ENCODE data around the gene CD209. TPM values are rescaled to one million over a fixed set of nuclear protein-coding genes. Genes with fewer than 3 reads are reported as not detected.

Gene CD209
- total RNA-seq, 1 experiment from 2014 or later, result not detected

GRCh38 chr19:7787141-7787540, 39.8 kb upstream of the CD209 start:
- Histone ChIP-seq H3K9me3 (ENCODE audit: control insufficient read depth, insufficient read depth, low read depth, low read length) (no peaks in the 10 kb centered on the region), H3K27me3 (ENCODE audit: control insufficient read depth, insufficient read depth, low read length) (no peaks in the 10 kb centered on the region), H3K27ac (ENCODE audit: low read length) (no peak overlapping the region), H3K36me3 (ENCODE audit: control insufficient read depth, insufficient read depth, low read length) (no peaks in the 10 kb centered on the region), H3K4me1 (ENCODE audit: control insufficient read depth, insufficient read depth, low read length) (no peaks in the 10 kb centered on the region), H3K4me3 (ENCODE audit: low read depth in 2 of 2, low read length in 2 of 2) (no peak overlapping the region)
- in situ Hi-C loops (cut with HindIII; ENCODE audit: low pct_unique_long_range_greater_than_20kb, low sequenced_read_pairs) (no loop called here), intact Hi-C loops (cut with micrococcal nuclease; ENCODE audit: unreplicated experiment) (no loop called here)
- ChIA-PET CTCF (no interaction called here), POLR2A (no interaction called here)
- TF ChIP-seq SIN3A (IDR thresholded peaks at IDR 0.05; ENCODE audit: borderline replicate concordance, insufficient read depth, low read depth, low read length), result no peak
- TF ChIP-seq REST (IDR thresholded peaks at IDR 0.05; ENCODE audit: insufficient read depth in 1 of 2, low read depth in 2 of 2, low read length in 1 of 2), result no peak
- no peak for TF ChIP-seq POLR2AphosphoS5 (IDR thresholded peaks at IDR 0.05; ENCODE audit: low read depth, low read length)
- TF ChIP-seq TCF7L2 (IDR thresholded peaks at IDR 0.05; ENCODE audit: low read depth, low read length), result no peak
- no peak for TF ChIP-seq CTCF (IDR thresholded peaks at IDR 0.05)
- DNase-seq (ENCODE audit: low read depth, low spot score), result no peak
- peak; percentile 66; the same call in 1 of the 2 replicates for ATAC-seq
- no TSS peak for BruUV-seq (replicated peaks)

GRCh38 chr19:7784856-7785255, 37.5 kb upstream of the CD209 start:
- in situ Hi-C loops (cut with HindIII; ENCODE audit: low pct_unique_long_range_greater_than_20kb, low sequenced_read_pairs) (no loop called here), intact Hi-C loops (cut with micrococcal nuclease; ENCODE audit: unreplicated experiment) (no loop called here)
- Histone ChIP-seq H3K4me1 (ENCODE audit: control insufficient read depth, insufficient read depth, low read length) (no peaks in the 10 kb centered on the region), H3K9me3 (ENCODE audit: control insufficient read depth, insufficient read depth, low read depth, low read length) (no peaks in the 10 kb centered on the region), H3K27me3 (ENCODE audit: control insufficient read depth, insufficient read depth, low read length) (no peaks in the 10 kb centered on the region), H3K27ac (ENCODE audit: low read length) (no peak overlapping the region), H3K36me3 (ENCODE audit: control insufficient read depth, insufficient read depth, low read length) (no peaks in the 10 kb centered on the region), H3K4me3 (ENCODE audit: low read depth in 2 of 2, low read length in 2 of 2) (no peak overlapping the region)
- TF ChIP-seq TCF7L2 (IDR thresholded peaks at IDR 0.05; ENCODE audit: low read depth, low read length) (no peak), REST (IDR thresholded peaks at IDR 0.05; ENCODE audit: insufficient read depth in 1 of 2, low read depth in 2 of 2, low read length in 1 of 2) (no peak), SIN3A (IDR thresholded peaks at IDR 0.05; ENCODE audit: borderline replicate concordance, insufficient read depth, low read depth, low read length) (no peak), CTCF (IDR thresholded peaks at IDR 0.05) (no peak), POLR2AphosphoS5 (IDR thresholded peaks at IDR 0.05; ENCODE audit: low read depth, low read length) (no peak)
- CTCF ChIA-PET, result no interaction called here
- BruUV-seq (replicated peaks), result no TSS peak
- POLR2A ChIA-PET, result no interaction called here
- ATAC-seq (no peak), DNase-seq (ENCODE audit: low read depth, low spot score) (no peak)

Data from Panc1 (cell line).